ENCODE measurements around the gene ANAPC7.
"Not testable (repeated sequence)": the region's sequence is repeated elsewhere in the genome, so short reads cannot be mapped to it uniquely, and the experiment has no call there.

The ANAPC7 gene

GRCh38 chr12:110426406-110426805 is 22.9 kb upstream of the ANAPC7 start:
- peak; percentile 42 for DNase-seq (ENCODE audit: extremely low read depth, low read depth)

GRCh38 chr12:110424237-110424636 is 20.7 kb upstream of the ANAPC7 start:
- DNase-seq (ENCODE audit: extremely low read depth, low read depth): no peak
- TF ChIP-seq CTCF (IDR thresholded peaks at IDR 0.05; ENCODE audit: low read depth, low read length): no peak

More at GRCh38 chr12:110426406-110426805, 22.9 kb upstream of the ANAPC7 start:
- TF ChIP-seq CTCF (IDR thresholded peaks at IDR 0.05; ENCODE audit: low read depth, low read length): no peak

GRCh38 chr12:110421701-110422100 is 18.2 kb upstream of the ANAPC7 start:
- TF ChIP-seq CTCF (IDR thresholded peaks at IDR 0.05; ENCODE audit: low read depth, low read length): no peak
- DNase-seq (ENCODE audit: extremely low read depth, low read depth): no peak

- TF ChIP-seq CTCF (IDR thresholded peaks at IDR 0.05; ENCODE audit: low read depth, low read length): no peak
- no peak for DNase-seq (ENCODE audit: extremely low read depth, low read depth)
These were observed 17.7 kb upstream of the ANAPC7 start for GRCh38 chr12:110421159-110421661.

- not testable (repeated sequence) for DNase-seq (ENCODE audit: extremely low read depth, low read depth)
These were observed 17.1 kb upstream of the ANAPC7 start for GRCh38 chr12:110420644-110421043.

GRCh38 chr12:110417113-110417512 is 13.6 kb upstream of the ANAPC7 start:
- DNase-seq (ENCODE audit: extremely low read depth, low read depth): not testable (repeated sequence)

GRCh38 chr12:110410086-110410485 is 6.6 kb upstream of the ANAPC7 start:
- DNase-seq (ENCODE audit: extremely low read depth, low read depth): not testable (repeated sequence)

- DNase-seq (ENCODE audit: extremely low read depth, low read depth): not testable (repeated sequence)
These were observed 1.7 kb upstream of the ANAPC7 start for GRCh38 chr12:110405126-110405662.

GRCh38 chr12:110403976-110404682 is 621 bp upstream of the ANAPC7 start:
- TF ChIP-seq CTCF (IDR thresholded peaks at IDR 0.05; ENCODE audit: low read depth, low read length): no peak
- no peak for DNase-seq (ENCODE audit: extremely low read depth, low read depth)

Data from AG09319 (cell line).